SU-DHL-6 (cell line): ENCODE results near the gene PNRC1.

Experiments used
- EZH2phosphoT487 ChIP-seq: fragments of 200-600 bp; sonication (generic), shearing (Covaris generic); conservative IDR thresholded peaks from 2 replicates; pipeline ENCODE4 v1.6.1; 2018; ENCODE audit warnings: mild to moderate bottlenecking, antibody characterized with exemption, low read length, moderate library complexity, mixed read lengths
- TF ChIP-seq, protein P1 (sequence below): fragments of 200-600 bp; sonication (generic); IDR thresholded peaks from one replicate; pipeline ENCODE4 v1.5.1; 2017; ENCODE audit warnings: antibody characterized with exemption, mild to moderate bottlenecking, low read length, moderate library complexity; ENCODE audit not compliant: insufficient read depth, poor library complexity, severe bottlenecking

DNA sequence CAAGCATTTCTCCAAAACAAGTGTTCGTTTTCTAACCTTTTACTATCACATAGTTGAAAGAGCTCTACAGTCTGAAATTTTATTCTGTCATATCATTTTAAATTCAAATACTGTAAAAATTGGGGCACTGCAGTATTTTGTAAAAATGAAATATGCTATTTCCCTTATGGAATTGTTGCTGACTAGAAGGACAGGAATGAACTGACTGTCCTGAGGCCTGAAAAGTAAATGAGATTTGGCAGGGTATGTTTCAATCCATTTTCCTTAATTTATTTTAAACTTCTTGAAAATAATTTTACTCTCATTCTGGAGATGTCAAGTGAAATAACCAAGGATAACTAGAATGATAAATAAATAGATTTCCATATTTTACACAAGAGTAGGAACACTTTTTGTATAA lies 11.9 kb upstream of the PNRC1 start:
- TF ChIP-seq, protein P1, sequence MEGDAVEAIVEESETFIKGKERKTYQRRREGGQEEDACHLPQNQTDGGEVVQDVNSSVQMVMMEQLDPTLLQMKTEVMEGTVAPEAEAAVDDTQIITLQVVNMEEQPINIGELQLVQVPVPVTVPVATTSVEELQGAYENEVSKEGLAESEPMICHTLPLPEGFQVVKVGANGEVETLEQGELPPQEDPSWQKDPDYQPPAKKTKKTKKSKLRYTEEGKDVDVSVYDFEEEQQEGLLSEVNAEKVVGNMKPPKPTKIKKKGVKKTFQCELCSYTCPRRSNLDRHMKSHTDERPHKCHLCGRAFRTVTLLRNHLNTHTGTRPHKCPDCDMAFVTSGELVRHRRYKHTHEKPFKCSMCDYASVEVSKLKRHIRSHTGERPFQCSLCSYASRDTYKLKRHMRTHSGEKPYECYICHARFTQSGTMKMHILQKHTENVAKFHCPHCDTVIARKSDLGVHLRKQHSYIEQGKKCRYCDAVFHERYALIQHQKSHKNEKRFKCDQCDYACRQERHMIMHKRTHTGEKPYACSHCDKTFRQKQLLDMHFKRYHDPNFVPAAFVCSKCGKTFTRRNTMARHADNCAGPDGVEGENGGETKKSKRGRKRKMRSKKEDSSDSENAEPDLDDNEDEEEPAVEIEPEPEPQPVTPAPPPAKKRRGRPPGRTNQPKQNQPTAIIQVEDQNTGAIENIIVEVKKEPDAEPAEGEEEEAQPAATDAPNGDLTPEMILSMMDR: no peak
- TF ChIP-seq EZH2phosphoT487: no peak
